DOHH2 (cell line): Measurements from ENCODE around the gene POTEJ.
"Not testable (repeated sequence)": the region's sequence is repeated elsewhere in the genome, so short reads cannot be mapped to it uniquely, and the experiment has no call there.

ENCODE experiments used
- H3F3A ChIP-seq: fragments of 200-600 bp; sonication (generic), shearing (Covaris generic); 2 replicates; pipeline ENCODE4 v1.6.0; 2016; ENCODE audit warnings: antibody characterized with exemption, mild to moderate bottlenecking; ENCODE audit not compliant: control insufficient read depth, insufficient read depth
- H3K27ac ChIP-seq: fragments of 200-600 bp; sonication (generic); 2 replicates; pipeline ENCODE4 v1.5.1; 2014; ENCODE audit warnings: low read depth, mild to moderate bottlenecking, low read length, moderate library complexity
- H3K27me3 ChIP-seq: fragments of 200-600 bp; sonication (generic); 2 replicates; pipeline ENCODE4 v1.6.1; 2014; ENCODE audit warnings: mild to moderate bottlenecking, low read length, mixed read lengths; ENCODE audit not compliant: control insufficient read depth
- H3K36me3 ChIP-seq: fragments of 200-600 bp; sonication (generic); 2 replicates; pipeline ENCODE4 v1.6.1; 2014; ENCODE audit warnings: mild to moderate bottlenecking, low read length, moderate library complexity, mixed read lengths; ENCODE audit not compliant: control insufficient read depth
- H3K4me1 ChIP-seq: fragments of 200-600 bp; sonication (generic); 2 replicates; pipeline ENCODE4 v1.6.1; 2014; ENCODE audit warnings: mild to moderate bottlenecking, low read length, mixed read lengths; ENCODE audit not compliant: control insufficient read depth
- H3K4me2 ChIP-seq: fragments of 200-600 bp; sonication (generic); 2 replicates; pipeline ENCODE4 v1.6.0; 2014; ENCODE audit warnings: mild to moderate bottlenecking, low read length, moderate library complexity
- H3K4me3 ChIP-seq: fragments of 200-600 bp; sonication (generic); 2 replicates; pipeline ENCODE4 v1.5.1; 2014; ENCODE audit warnings: mild to moderate bottlenecking, low read length, mixed read lengths
- H3K79me2 ChIP-seq: fragments of 200-600 bp; sonication (generic); 2 replicates; pipeline ENCODE4 v1.6.1; 2014; ENCODE audit warnings: mild to moderate bottlenecking, low read length, mixed read lengths; ENCODE audit not compliant: control insufficient read depth
- H3K9me2 ChIP-seq: fragments of 200-600 bp; sonication (generic); replicated peaks from 2 replicates; pipeline ENCODE4 v1.6.1; 2014; ENCODE audit warnings: mild to moderate bottlenecking, low read length, mixed read lengths; ENCODE audit not compliant: control insufficient read depth
- H3K9me3 ChIP-seq: fragments of 200-600 bp; sonication (generic); 2 replicates; pipeline ENCODE4 v1.6.1; 2014; ENCODE audit warnings: antibody characterized with exemption, low read length, mixed read lengths; ENCODE audit not compliant: control insufficient read depth, insufficient read depth
- H4K20me1 ChIP-seq: fragments of 200-600 bp; sonication (generic); 2 replicates; pipeline ENCODE4 v1.6.0; 2014; ENCODE audit warnings: low read depth, mild to moderate bottlenecking, antibody characterized with exemption, low read length, moderate library complexity; ENCODE audit not compliant: control insufficient read depth, insufficient read depth

The POTEJ gene

GRCh38 chr2:130596757-130597156 lies 14.5 kb upstream of the POTEJ start:
- H3K9me2 ChIP-seq, H3K4me3 ChIP-seq, H3K4me1 ChIP-seq, H3K27ac ChIP-seq, H3K36me3 ChIP-seq, H3K27me3 ChIP-seq, H4K20me1 ChIP-seq, H3K79me2 ChIP-seq, H3K9me3 ChIP-seq, H3K4me2 ChIP-seq, H3F3A ChIP-seq: not testable (repeated sequence)

DNA sequence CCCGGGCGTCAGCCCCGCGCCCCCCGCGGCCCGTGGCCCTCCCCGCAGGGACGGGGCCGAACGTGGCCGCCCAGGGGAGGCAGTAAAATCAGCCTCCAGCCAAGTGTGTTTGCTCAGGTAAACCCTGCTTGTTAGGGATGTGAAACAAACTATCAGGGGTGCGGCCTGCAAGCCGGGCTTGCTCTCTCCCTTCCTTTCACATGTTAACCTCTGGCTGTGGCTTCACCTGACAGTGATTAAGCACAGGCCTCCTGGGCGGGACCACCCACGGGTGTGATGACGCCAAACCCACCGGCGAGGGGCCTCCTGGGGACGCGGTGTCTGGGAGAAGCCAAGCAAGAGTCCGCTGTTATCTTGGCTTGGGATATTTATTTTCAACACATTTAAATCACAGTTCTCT lies 13.2 kb upstream of the POTEJ start:
- H3K9me2 ChIP-seq, H3K4me2 ChIP-seq, H3K4me1 ChIP-seq, H3K27ac ChIP-seq, H3K36me3 ChIP-seq, H3K4me3 ChIP-seq, H3K79me2 ChIP-seq, H3K27me3 ChIP-seq, H3K9me3 ChIP-seq, H3F3A ChIP-seq, H4K20me1 ChIP-seq: not testable (repeated sequence)

- H3K36me3 ChIP-seq, H3K79me2 ChIP-seq, H3K9me2 ChIP-seq, H3K4me2 ChIP-seq, H3K27me3 ChIP-seq, H4K20me1 ChIP-seq, H3K27ac ChIP-seq, H3K4me3 ChIP-seq, H3K4me1 ChIP-seq, H3F3A ChIP-seq, H3K9me3 ChIP-seq: not testable (repeated sequence)
Measured at GRCh38 chr2:130598463-130598862, 12.8 kb upstream of the POTEJ start.

GRCh38 chr2:130599393-130599792 lies 11.8 kb upstream of the POTEJ start, which contains the start of gene CFC1:
Gene CFC1, minus strand, starts transcription at chr2:130599575. Its CDS starts 288 bp downstream, at chr2:130599287.
- H3K27ac ChIP-seq, H3K4me3 ChIP-seq, H3K4me2 ChIP-seq, H3K36me3 ChIP-seq, H3K79me2 ChIP-seq, H3K4me1 ChIP-seq, H3K9me3 ChIP-seq, H4K20me1 ChIP-seq, H3K27me3 ChIP-seq, H3F3A ChIP-seq, H3K9me2 ChIP-seq: not testable (repeated sequence)

- H3F3A ChIP-seq, H3K4me3 ChIP-seq, H3K36me3 ChIP-seq, H3K9me2 ChIP-seq, H3K9me3 ChIP-seq, H4K20me1 ChIP-seq, H3K4me1 ChIP-seq, H3K27me3 ChIP-seq, H3K4me2 ChIP-seq, H3K79me2 ChIP-seq, H3K27ac ChIP-seq: not testable (repeated sequence)
Measured at GRCh38 chr2:130599926-130600325, 11.3 kb upstream of the POTEJ start.

- H3K27me3 ChIP-seq, H3K4me1 ChIP-seq, H3K9me2 ChIP-seq, H3K4me3 ChIP-seq, H3K79me2 ChIP-seq, H3F3A ChIP-seq, H3K36me3 ChIP-seq, H3K27ac ChIP-seq, H3K4me2 ChIP-seq, H3K9me3 ChIP-seq, H4K20me1 ChIP-seq: not testable (repeated sequence)
Measured at GRCh38 chr2:130601648-130602302, 9.5 kb upstream of the POTEJ start.

DNA sequence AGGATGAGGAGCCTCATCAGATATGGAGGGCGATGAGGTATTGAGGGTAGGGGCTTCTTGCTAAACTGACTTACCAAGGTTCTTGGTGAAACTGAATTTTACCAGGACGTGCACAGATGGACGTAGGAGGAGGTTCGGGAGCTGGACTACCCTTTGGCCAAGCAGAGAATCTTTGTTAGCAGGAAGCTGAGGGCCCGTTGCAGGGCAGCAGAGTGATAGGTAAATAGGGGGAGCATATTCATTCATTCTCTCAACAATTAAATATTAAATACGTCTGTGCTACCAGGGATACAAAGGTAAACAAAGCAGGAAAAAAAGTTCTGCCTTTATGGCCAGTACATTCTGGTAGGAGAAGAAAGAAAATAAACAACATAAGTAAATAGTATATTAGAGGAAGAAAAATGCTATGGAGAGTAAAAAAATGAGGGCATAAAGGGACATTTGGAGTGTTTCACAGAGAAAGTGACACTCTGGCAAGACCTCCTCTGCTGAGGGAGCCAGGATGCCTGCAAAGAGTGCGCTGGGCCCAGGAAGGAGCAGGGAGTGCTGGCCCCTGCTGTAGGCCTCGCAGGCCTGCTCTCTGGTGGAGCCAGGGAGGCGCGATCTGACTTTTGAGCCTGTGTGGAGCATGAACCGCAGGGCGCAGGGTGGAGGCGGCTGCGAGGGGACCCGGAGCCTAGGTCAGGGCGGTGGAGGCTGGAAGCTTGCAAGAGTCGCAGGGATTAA lies 2.8 kb upstream of the POTEJ start:
- not testable (repeated sequence) for H4K20me1 ChIP-seq, H3K4me2 ChIP-seq, H3K9me3 ChIP-seq, H3K9me2 ChIP-seq, H3K79me2 ChIP-seq, H3K36me3 ChIP-seq, H3K4me3 ChIP-seq, H3F3A ChIP-seq, H3K27me3 ChIP-seq, H3K27ac ChIP-seq, H3K4me1 ChIP-seq

DNA sequence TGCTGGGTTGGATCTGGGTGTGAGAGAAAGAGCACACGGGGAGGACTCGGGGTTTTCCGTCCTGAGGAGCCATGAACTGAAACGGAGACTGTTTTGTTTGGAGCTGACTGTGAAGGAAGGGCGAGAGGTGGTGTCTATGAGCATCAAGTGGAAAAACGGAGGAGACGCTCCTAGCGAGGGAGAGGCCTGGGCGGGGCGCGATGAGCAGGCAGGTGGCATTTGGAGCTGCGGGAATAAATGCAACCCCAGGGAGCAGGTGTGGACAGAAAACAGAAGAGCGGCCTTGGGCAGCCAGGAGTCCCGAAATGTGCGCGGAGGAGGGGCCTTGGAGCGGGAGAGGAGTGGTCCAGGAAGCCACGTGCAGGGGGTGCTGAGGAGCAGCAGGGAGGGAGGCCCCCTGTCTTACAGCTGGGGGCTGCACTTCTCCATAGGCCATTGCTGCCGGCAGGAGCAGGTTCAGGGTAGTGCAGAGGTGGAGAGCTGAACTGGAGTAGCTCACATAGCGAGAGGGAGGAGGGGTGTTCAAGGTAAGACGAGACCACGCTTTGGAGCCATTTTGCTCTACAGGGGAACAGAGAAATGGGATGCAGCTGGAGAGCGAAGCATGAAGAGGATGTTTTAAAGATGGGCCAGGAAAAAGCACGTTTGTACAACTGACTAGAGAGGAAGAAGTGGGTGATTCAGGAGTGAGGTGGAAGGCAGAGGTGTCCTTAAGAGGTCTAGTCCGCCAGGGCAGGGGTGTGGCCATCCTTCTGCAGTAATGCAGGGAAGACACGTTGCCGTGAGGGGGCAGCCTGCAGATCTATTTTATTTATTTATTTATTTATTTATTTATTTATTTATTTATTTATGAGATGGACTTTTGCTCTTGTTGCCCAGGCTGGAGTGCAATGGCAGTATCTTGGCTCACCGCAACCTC lies 2.0 kb upstream of the POTEJ start:
- H3F3A ChIP-seq, H3K4me2 ChIP-seq, H3K36me3 ChIP-seq, H3K9me2 ChIP-seq, H3K4me3 ChIP-seq, H4K20me1 ChIP-seq, H3K79me2 ChIP-seq, H3K9me3 ChIP-seq, H3K27ac ChIP-seq, H3K27me3 ChIP-seq, H3K4me1 ChIP-seq: not testable (repeated sequence)
